GM19438 (cell line): ENCODE data around the gene VAMP8.
A peak's percentile ranks its signal among the peaks of the same experiment; 100 is the strongest.
"Not testable (repeated sequence)": the region's sequence is repeated elsewhere in the genome, so short reads cannot be mapped to it uniquely, and the experiment has no call there.

Experiments
- ATAC-seq: cut with Tn5 transposase; IDR thresholded peaks from one replicate; pipeline ENCODE4 v1.9.1; 2021; ENCODE audit warnings: low read depth; ENCODE audit not compliant: unreplicated experiment

VAMP8 gene

GRCh38 chr2:85547089-85547858, 30.1 kb upstream of the VAMP8 start:
- ATAC-seq = no peak

GRCh38 chr2:85547859-85548607, 29.4 kb upstream of the VAMP8 start:
- ATAC-seq = no peak

- ATAC-seq = no peak
Measured at GRCh38 chr2:85548608-85548900, 28.8 kb upstream of the VAMP8 start.

- no peak for ATAC-seq
Measured at GRCh38 chr2:85549095-85549494, 28.3 kb upstream of the VAMP8 start.

GRCh38 chr2:85549826-85550225, 27.6 kb upstream of the VAMP8 start:
- ATAC-seq = no peak

- no peak for ATAC-seq
Measured at GRCh38 chr2:85550486-85550885, 26.9 kb upstream of the VAMP8 start.

GRCh38 chr2:85551698-85552678, 25.4 kb upstream of the VAMP8 start:
- ATAC-seq = peak; percentile 70

- ATAC-seq = no peak
Measured at GRCh38 chr2:85553184-85553583, 24.2 kb upstream of the VAMP8 start.

GRCh38 chr2:85554980-85555612, 22.3 kb upstream of the VAMP8 start:
- ATAC-seq = no peak

GRCh38 chr2:85557130-85557529, 20.3 kb upstream of the VAMP8 start:
- no peak for ATAC-seq

GRCh38 chr2:85558160-85558559, 19.2 kb upstream of the VAMP8 start:
- no peak for ATAC-seq

GRCh38 chr2:85560403-85560726, 17.0 kb upstream of the VAMP8 start:
- not testable (repeated sequence) for ATAC-seq

GRCh38 chr2:85560812-85561279, 16.5 kb upstream of the VAMP8 start:
- ATAC-seq = peak; percentile 5

- peak; percentile 90 for ATAC-seq
Measured at GRCh38 chr2:85561280-85562212, 15.8 kb upstream of the VAMP8 start, which contains the start of gene GGCX. Gene GGCX (minus strand): TSS chr2:85561493. CDS start chr2:85561428, 65 bp downstream.

- ATAC-seq = no peak
Measured at GRCh38 chr2:85564144-85564563, 13.2 kb upstream of the VAMP8 start.

GRCh38 chr2:85566265-85566664, 11.1 kb upstream of the VAMP8 start:
- ATAC-seq = no peak

- no peak for ATAC-seq
Measured at GRCh38 chr2:85575739-85576138, 1.6 kb upstream of the VAMP8 start.

- ATAC-seq = no peak
Measured at GRCh38 chr2:85577063-85577385, 362 bp upstream of the VAMP8 start.
